ENCODE measurements around the gene CACNA2D3.

- no peak for TF ChIP-seq POLR2AphosphoS5 (IDR thresholded peaks at IDR 0.05; ENCODE audit: insufficient read depth in 1 of 2, low read depth in 1 of 2)
- no peak for TF ChIP-seq CTCF (IDR thresholded peaks at IDR 0.05)
Measured at GRCh38 chr3:55105647-55106046, 983.3 kb downstream of the CACNA2D3 start.
